Forelimb muscle (tissue), 1 donor: ENCODE results near the gene MSI2. TPM values are rescaled to one million over a fixed set of nuclear protein-coding genes. Genes with fewer than 3 reads are reported as not detected.

Source experiments
- DNase-seq: peaks from one replicate; pipeline ENCODE4 v3.0.0-alpha.2; 2013; ENCODE audit warnings: low read depth
- polyA plus RNA-seq: library from polyadenylated mRNA; unstranded; fragments of 120-200 nt; gene quantifications from one replicate; pipeline ENCODE4 v1.2.1, GENCODE V29; 2013; ENCODE audit not compliant: insufficient read length

The MSI2 gene
- polyA plus RNA-seq, 1 donor: 31.6 TPM

- DNase-seq: no peak
These were observed 422.1 kb downstream of the MSI2 start for GRCh38 chr17:57678393-57678792.

GRCh38 chr17:57679356-57679755, 423.0 kb downstream of the MSI2 start:
- DNase-seq: no peak

- no peak for DNase-seq
These were observed 423.8 kb downstream of the MSI2 start for GRCh38 chr17:57679906-57680695.

GRCh38 chr17:57682701-57683100, 426.4 kb downstream of the MSI2 start:
- DNase-seq: no peak

- no peak for DNase-seq
These were observed 428.6 kb downstream of the MSI2 start for GRCh38 chr17:57684711-57685498.

- DNase-seq: no peak
These were observed 429.3 kb downstream of the MSI2 start for GRCh38 chr17:57685499-57686132.

- no peak for DNase-seq
These were observed 431.3 kb downstream of the MSI2 start for GRCh38 chr17:57687642-57688041.

- DNase-seq: no peak
These were observed 432.9 kb downstream of the MSI2 start for GRCh38 chr17:57689254-57689653.

GRCh38 chr17:57691939-57692338, 435.6 kb downstream of the MSI2 start:
- no peak for DNase-seq

- DNase-seq: no peak
These were observed 436.4 kb downstream of the MSI2 start for GRCh38 chr17:57692770-57693169.

GRCh38 chr17:57694051-57694450, 437.7 kb downstream of the MSI2 start:
- no peak for DNase-seq

- DNase-seq: no peak
These were observed 439.7 kb downstream of the MSI2 start for GRCh38 chr17:57696050-57696449.

GRCh38 chr17:57697197-57697596, 440.9 kb downstream of the MSI2 start:
- no peak for DNase-seq

- no peak for DNase-seq
These were observed 441.8 kb downstream of the MSI2 start for GRCh38 chr17:57697891-57698711.

GRCh38 chr17:57699751-57700219, 443.5 kb downstream of the MSI2 start:
- no peak for DNase-seq

- no peak for DNase-seq
These were observed 444.8 kb downstream of the MSI2 start for GRCh38 chr17:57701124-57701523.

- DNase-seq: no peak
These were observed 446.9 kb downstream of the MSI2 start for GRCh38 chr17:57703273-57703672.

- no peak for DNase-seq
These were observed 448.1 kb downstream of the MSI2 start for GRCh38 chr17:57704448-57704847.

GRCh38 chr17:57705921-57706695, 449.8 kb downstream of the MSI2 start:
- no peak for DNase-seq

GRCh38 chr17:57706761-57707160, 450.4 kb downstream of the MSI2 start:
- no peak for DNase-seq

- DNase-seq: no peak
These were observed 451.6 kb downstream of the MSI2 start for GRCh38 chr17:57707892-57708291.
